ENCODE measurements around the gene NRCAM.

The NRCAM gene

DNA sequence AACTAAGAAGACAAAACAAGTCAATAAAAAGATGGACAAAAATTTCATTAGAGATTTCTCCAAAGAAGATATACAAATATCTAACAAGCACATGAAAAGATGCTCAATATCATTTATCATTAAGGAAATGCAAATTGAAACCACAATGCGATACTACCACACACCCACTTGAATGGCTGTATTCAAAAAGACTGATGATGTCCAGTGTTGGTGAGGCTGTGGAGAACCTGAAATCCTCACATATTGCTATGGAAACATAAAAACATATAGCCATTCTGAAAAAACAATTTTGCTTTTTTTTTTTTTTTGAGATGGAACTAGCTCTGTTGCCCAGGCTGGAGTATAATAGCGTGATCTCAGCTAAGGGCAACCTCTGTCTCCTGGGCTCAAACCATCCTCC is 202.0 kb downstream of the NRCAM start:
- no peak for DNase-seq (ENCODE audit: low read depth)
- H3K4me3 ChIP-seq (ENCODE audit: low read length) = no peak overlapping the region
- no peak for TF ChIP-seq CTCF (IDR thresholded peaks at IDR 0.05; ENCODE audit: insufficient read depth, low read depth, low read length, missing control alignments)

- no peak for DNase-seq (ENCODE audit: low read depth)
- no peak overlapping the region for H3K4me3 ChIP-seq (ENCODE audit: low read length)
- no peak for TF ChIP-seq CTCF (IDR thresholded peaks at IDR 0.05; ENCODE audit: insufficient read depth, low read depth, low read length, missing control alignments)
These were observed 202.8 kb downstream of the NRCAM start for GRCh38 chr7:108253275-108254044.

DNA sequence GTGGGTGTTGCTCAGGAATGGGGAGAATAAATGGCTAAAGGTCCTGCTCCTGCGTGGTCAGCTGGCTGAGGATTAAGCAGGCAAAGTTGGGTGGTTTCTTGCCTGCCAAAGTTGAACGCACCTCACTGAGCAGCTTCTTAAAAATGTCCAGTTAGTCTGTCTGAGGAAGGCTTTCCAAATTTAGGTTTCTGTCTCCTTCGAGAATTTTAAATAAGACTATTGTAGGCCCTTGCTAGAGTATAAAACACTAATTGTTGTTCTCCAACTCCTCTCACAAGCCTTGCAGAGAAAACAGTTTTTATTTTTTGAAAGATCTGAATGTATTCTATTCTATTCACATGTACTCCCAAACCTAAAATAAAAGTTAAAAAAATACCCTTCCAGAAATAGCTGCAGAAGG is 204.1 kb downstream of the NRCAM start:
- no peak for DNase-seq (ENCODE audit: low read depth)

GRCh38 chr7:108251700-108252099 is 204.5 kb downstream of the NRCAM start:
- DNase-seq (ENCODE audit: low read depth) = no peak
- H3K4me3 ChIP-seq (ENCODE audit: low read length) = no peak overlapping the region
- TF ChIP-seq CTCF (IDR thresholded peaks at IDR 0.05; ENCODE audit: insufficient read depth, low read depth, low read length, missing control alignments) = no peak

More for the DNA sequence above, 204.1 kb downstream of the NRCAM start:
- no peak for TF ChIP-seq CTCF (IDR thresholded peaks at IDR 0.05; ENCODE audit: insufficient read depth, low read depth, low read length, missing control alignments)
- H3K4me3 ChIP-seq (ENCODE audit: low read length) = no peak overlapping the region

DNA sequence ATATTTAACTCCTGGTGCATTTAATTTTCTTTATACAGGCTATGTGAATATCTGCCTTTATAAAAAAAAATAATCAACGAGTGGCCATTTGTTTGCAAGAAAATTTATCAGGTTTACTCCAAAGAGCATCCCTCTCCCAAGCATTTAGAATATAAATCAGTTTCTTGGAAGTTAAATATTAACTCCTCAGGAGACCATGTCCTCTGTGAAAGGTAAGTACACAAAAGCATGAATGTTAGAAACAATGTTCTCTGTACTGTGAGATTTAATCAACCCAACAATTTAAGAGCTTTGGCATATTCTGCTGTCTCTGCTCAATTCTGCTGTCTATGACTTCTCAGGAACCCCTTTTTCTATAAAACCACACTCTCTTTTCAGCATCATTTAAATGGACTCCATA is 206.8 kb downstream of the NRCAM start:
- DNase-seq (ENCODE audit: low read depth) = no peak
- TF ChIP-seq CTCF (IDR thresholded peaks at IDR 0.05; ENCODE audit: insufficient read depth, low read depth, low read length, missing control alignments) = no peak
- H3K4me3 ChIP-seq (ENCODE audit: low read length) = no peak overlapping the region

- no peak overlapping the region for H3K4me3 ChIP-seq (ENCODE audit: low read length)
- no peak for DNase-seq (ENCODE audit: low read depth)
- TF ChIP-seq CTCF (IDR thresholded peaks at IDR 0.05; ENCODE audit: insufficient read depth, low read depth, low read length, missing control alignments) = no peak
These were observed 207.4 kb downstream of the NRCAM start for GRCh38 chr7:108248821-108249220.

DNA sequence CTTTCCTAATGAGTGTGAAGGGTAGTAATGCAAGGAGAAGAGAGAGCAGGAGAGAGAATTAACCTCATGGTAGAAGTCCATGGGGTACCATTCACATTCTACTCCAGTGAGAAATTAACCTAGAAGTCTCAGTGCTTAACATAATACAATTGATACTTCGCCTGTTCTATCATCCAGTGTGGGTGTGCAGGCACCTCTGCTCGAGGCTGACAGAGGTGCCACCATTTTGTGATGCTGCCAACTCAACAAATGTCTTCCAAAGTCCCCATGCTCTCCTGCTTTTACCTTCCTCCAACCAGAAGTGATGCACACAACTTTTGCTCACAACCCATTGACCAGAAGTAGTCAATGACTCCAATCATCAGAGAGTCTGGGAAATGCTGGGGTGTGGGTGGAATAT is 207.8 kb downstream of the NRCAM start:
- no peak overlapping the region for H3K4me3 ChIP-seq (ENCODE audit: low read length)
- no peak for TF ChIP-seq CTCF (IDR thresholded peaks at IDR 0.05; ENCODE audit: insufficient read depth, low read depth, low read length, missing control alignments)
- no peak for DNase-seq (ENCODE audit: low read depth)
